Liver (tissue), 9 donors: ENCODE data around the gene FAM228A. TPM values are rescaled to one million over a fixed set of nuclear protein-coding genes. Genes with fewer than 3 reads are reported as not detected.

ENCODE experiments used
- DNase-seq: peaks from one replicate; pipeline ENCODE4 v3.0.0-alpha.2; 2017; ENCODE audit warnings: low spot score
- H3K27ac ChIP-seq, 2 donors: one replicate each; pipeline ENCODE4 v1.7.0; 2013; ENCODE audit warnings: inconsistent platforms in 2 of 2, low read length in 2 of 2, control low read depth in 1 of 2, low read depth in 1 of 2, mild to moderate bottlenecking in 1 of 2
- H3K27me3 ChIP-seq, 4 donors: one replicate each; pipeline versions ENCODE4 v1.6.1 to v1.7.0; 2013; ENCODE audit warnings: low read length in 3 of 4, inconsistent platforms in 1 of 4, mild to moderate bottlenecking in 1 of 4, moderate library complexity in 1 of 4; ENCODE audit not compliant: control insufficient read depth in 4 of 4, insufficient read depth in 4 of 4
- H3K36me3 ChIP-seq, 4 donors: one replicate each; pipeline versions ENCODE4 v1.6.1 to v1.7.0; 2013; ENCODE audit warnings: low read length in 3 of 4, mild to moderate bottlenecking in 3 of 4, low read depth in 1 of 4, moderate library complexity in 1 of 4; ENCODE audit not compliant: control insufficient read depth in 4 of 4, insufficient read depth in 3 of 4
- H3K4me1 ChIP-seq, 4 donors: one replicate each; pipeline versions ENCODE4 v1.6.1 to v1.7.0; 2013; ENCODE audit warnings: low read length in 3 of 4, mild to moderate bottlenecking in 3 of 4, moderate library complexity in 1 of 4; ENCODE audit not compliant: control insufficient read depth in 4 of 4, insufficient read depth in 4 of 4
- H3K4me3 ChIP-seq, 3 donors: one replicate each; pipeline versions ENCODE4 v1.6.1 to v1.7.0; 2013; ENCODE audit warnings: low read length in 3 of 3, control low read depth in 1 of 3, low read depth in 1 of 3, mild to moderate bottlenecking in 1 of 3
- H3K9ac ChIP-seq, 2 donors: one replicate each; pipeline ENCODE4 v1.7.0; 2013; ENCODE audit warnings: low read length in 2 of 2, mild to moderate bottlenecking in 2 of 2, moderate library complexity in 2 of 2, control low read depth in 1 of 2, low read depth in 1 of 2
- H3K9me3 ChIP-seq, 4 donors: one replicate each; pipeline versions ENCODE4 v1.6.1 to v1.7.0; 2013; ENCODE audit warnings: low read length in 3 of 4; ENCODE audit not compliant: control insufficient read depth in 4 of 4
- CTCF ChIP-seq: fragments of 150-350 bp; IDR thresholded peaks from 2 replicates; pipeline ENCODE4 v1.5.1; 2017; ENCODE audit warnings: improper control_type of control experiment, low read depth, low read length; ENCODE audit not compliant: missing input control
- EGR1 ChIP-seq, 2 donors: IDR thresholded peaks; 2 replicates each; pipeline ENCODE4 v1.6.1; 2016 to 2018; ENCODE audit warnings: antibody characterized with exemption in 2 of 2, low read depth in 2 of 2
- FOXA1 ChIP-seq: IDR thresholded peaks from 2 replicates; pipeline ENCODE4 v1.6.1; 2016; ENCODE audit warnings: antibody characterized with exemption
- FOXA2 ChIP-seq: IDR thresholded peaks from 2 replicates; pipeline ENCODE4 v1.6.1; 2016; ENCODE audit warnings: antibody characterized with exemption
- GABPA ChIP-seq, 2 donors: IDR thresholded peaks in 1 of 2; conservative IDR thresholded peaks in 1 of 2; 2 replicates each; pipeline ENCODE4 v1.6.1; 2016; ENCODE audit warnings: antibody characterized with exemption in 2 of 2, mild to moderate bottlenecking in 1 of 2, moderate library complexity in 1 of 2
- JUND ChIP-seq, 2 donors: IDR thresholded peaks; 2 replicates each; pipeline ENCODE4 v1.6.1; 2016; ENCODE audit warnings: antibody characterized with exemption in 2 of 2
- MAX ChIP-seq: IDR thresholded peaks from 2 replicates; pipeline ENCODE4 v1.6.1; 2016; ENCODE audit warnings: antibody characterized with exemption
- NR2F2 ChIP-seq: IDR thresholded peaks from 2 replicates; pipeline ENCODE4 v1.6.1; 2016; ENCODE audit warnings: antibody characterized with exemption
- RAD21 ChIP-seq, 2 donors: IDR thresholded peaks; 2 replicates each; pipeline ENCODE4 v1.6.1; 2016; ENCODE audit warnings: antibody characterized with exemption in 2 of 2, mild to moderate bottlenecking in 2 of 2
- REST ChIP-seq: IDR thresholded peaks from 2 replicates; pipeline ENCODE4 v1.6.1; 2016; ENCODE audit warnings: antibody characterized with exemption, mild to moderate bottlenecking
- RXRA ChIP-seq, 2 donors: IDR thresholded peaks; 2 replicates each; pipeline ENCODE4 v1.6.1; 2017 to 2018; ENCODE audit warnings: antibody characterized with exemption in 2 of 2, mild to moderate bottlenecking in 1 of 2
- TAF1 ChIP-seq: conservative IDR thresholded peaks from 2 replicates; pipeline ENCODE4 v1.6.1; 2016; ENCODE audit warnings: antibody characterized with exemption, mild to moderate bottlenecking
- YY1 ChIP-seq: IDR thresholded peaks from 2 replicates; pipeline ENCODE4 v1.6.1; 2016; ENCODE audit warnings: antibody characterized with exemption, mild to moderate bottlenecking
- WGBS: extraction: QIAGEN DNeasy Blood & Tissue Kit; methylation state at CpG from one replicate; pipeline ENCODE4 v1.1.7; 2013; 5-methylcytosine and 5-hydroxymethylcytosine counted together
- polyA plus RNA-seq, 2 donors: library from polyadenylated mRNA; stranded (reverse) in 1 of 2; unstranded in 1 of 2; fragments of 200-250 nt in 1 of 2; fragments of >200 nt in 1 of 2; fragmentation: Nextera tagmentation in 1 of 2; extraction: Ambion mirVana in 1 of 2; gene quantifications; one replicate each; pipeline versions ENCODE4 v1.2.1 to v1.2.3, GENCODE V29; 2013 to 2015
- total RNA-seq, 2 donors: library from RNA; depleted of rRNA; stranded (reverse); fragments of >200 nt; gene quantifications; one replicate each; pipeline ENCODE4 v1.2.3, GENCODE V29; 2014
- donor health status: healthy.
- donor health status: healthy.
- donor health status: healthy.
- donor health status: healthy.
- donor health status: healthy.

Gene FAM228A
- total and polyA plus RNA-seq, 4 donors = 0.05 to 0.32 (median 0.18) TPM

GRCh38 chr2:24203029-24203786 is 28.4 kb downstream of the FAM228A start:
- Histone ChIP-seq H3K9ac (no peak overlapping the region), H3K27ac (no peak overlapping the region), H3K4me1 (no peaks in the 10 kb centered on the region), H3K27me3 (no peaks in the 10 kb centered on the region), H3K9me3 (no peaks in the 10 kb centered on the region), H3K36me3 (peaks cover 11 to 42% (median 26%) of the 10 kb centered on the region in 4 donors), H3K4me3 (no peak overlapping the region)
- no peak for DNase-seq
- no peak for TF ChIP-seq GABPA (IDR thresholded peaks at IDR 0.05 in 1 of 2, conservative IDR thresholded peaks at IDR 0.05 in 1 of 2)
- TF ChIP-seq NR2F2 = peak; percentile 41
- WGBS = 87% methylated on average over 19 of the region's 19 CpGs

GRCh38 chr2:24203787-24204150 is 28.9 kb downstream of the FAM228A start:
- DNase-seq = no peak
- no peak overlapping the region for H3K9ac ChIP-seq
- TF ChIP-seq FOXA1 (no peak), YY1 (no peak), TAF1 (no peak), RAD21 (IDR thresholded peaks at IDR 0.05) (no peak), EGR1 (IDR thresholded peaks at IDR 0.05; ENCODE audit: low read depth in 2 of 2) (no peak), RXRA (IDR thresholded peaks at IDR 0.05) (no peak), MAX (no peak), GABPA (IDR thresholded peaks at IDR 0.05 in 1 of 2, conservative IDR thresholded peaks at IDR 0.05 in 1 of 2) (no peak), CTCF (no peak)
- no peaks in the 10 kb centered on the region for H3K9me3 ChIP-seq
- no peaks in the 10 kb centered on the region for H3K27me3 ChIP-seq
- no peaks in the 10 kb centered on the region for H3K4me1 ChIP-seq
- 88% methylated on average over 5 of the region's 5 CpGs for WGBS
- H3K4me3 ChIP-seq = no peak overlapping the region
- peaks cover 14 to 48% (median 30%) of the 10 kb centered on the region in 4 donors for H3K36me3 ChIP-seq
- no peak overlapping the region for H3K27ac ChIP-seq

GRCh38 chr2:24204505-24204904 is 29.7 kb downstream of the FAM228A start:
- Histone ChIP-seq H3K9ac (no peak overlapping the region), H3K4me1 (no peaks in the 10 kb centered on the region), H3K27ac (no peak overlapping the region), H3K4me3 (no peak overlapping the region), H3K36me3 (peaks cover 20 to 55% (median 36%) of the 10 kb centered on the region in 4 donors), H3K9me3 (no peaks in the 10 kb centered on the region), H3K27me3 (no peaks in the 10 kb centered on the region)
- DNase-seq = no peak
- WGBS = 97% methylated on average over 12 of the region's 12 CpGs
- TF ChIP-seq JUND (IDR thresholded peaks at IDR 0.05) = no peak
- no peak for TF ChIP-seq TAF1
- TF ChIP-seq REST = no peak
- no peak for TF ChIP-seq FOXA2
- TF ChIP-seq GABPA (IDR thresholded peaks at IDR 0.05 in 1 of 2, conservative IDR thresholded peaks at IDR 0.05 in 1 of 2) = no peak
- no peak for TF ChIP-seq RXRA (IDR thresholded peaks at IDR 0.05)
